GM19043 (cell line): ENCODE results near the gene MIPEP.

Experiments
- ATAC-seq: cut with Tn5 transposase; IDR thresholded peaks from one replicate; pipeline ENCODE4 v1.9.1; 2021; ENCODE audit warnings: low read depth; ENCODE audit not compliant: unreplicated experiment

The MIPEP gene

GRCh38 chr13:23695196-23695595 is 194.0 kb downstream of the MIPEP start:
- ATAC-seq, result no peak

GRCh38 chr13:23692816-23693215 is 196.4 kb downstream of the MIPEP start:
- ATAC-seq, result no peak

GRCh38 chr13:23690668-23691067 is 198.5 kb downstream of the MIPEP start:
- no peak for ATAC-seq

GRCh38 chr13:23688336-23688735 is 200.9 kb downstream of the MIPEP start:
- ATAC-seq, result no peak

- no peak for ATAC-seq
Observed at GRCh38 chr13:23687614-23688013, 201.6 kb downstream of the MIPEP start.

- no peak for ATAC-seq
Observed at GRCh38 chr13:23686948-23687347, 202.3 kb downstream of the MIPEP start.

- no peak for ATAC-seq
Observed at GRCh38 chr13:23685416-23685815, 203.8 kb downstream of the MIPEP start.

- no peak for ATAC-seq
Observed at GRCh38 chr13:23684647-23685046, 204.6 kb downstream of the MIPEP start.

- no peak for ATAC-seq
Observed at GRCh38 chr13:23683084-23683483, 206.1 kb downstream of the MIPEP start.

GRCh38 chr13:23680845-23681669 is 208.1 kb downstream of the MIPEP start:
- no peak for ATAC-seq
